Spleen (tissue), 7 donors: Measurements from ENCODE around the gene SUN1.
"Not testable (repeated sequence)": the region's sequence is repeated elsewhere in the genome, so short reads cannot be mapped to it uniquely, and the experiment has no call there.

ENCODE experiments used
- CTCF ChIP-seq, 11 experiments: fragments of 200-600 bp in 7 of 11; fragments of 450-650 bp in 4 of 11; sonication (generic) in 4 of 11; IDR thresholded peaks in 8 of 11; conservative IDR thresholded peaks in 3 of 11; 1 replicate in 7 of 11; 2 replicates in 4 of 11; pipeline versions ENCODE4 v1.4.0 to v1.8.0; 2016 to 2021; ENCODE audit warnings: antibody characterized with exemption in 11 of 11, inconsistent platforms in 4 of 11, mild to moderate bottlenecking in 1 of 11
- POLR2A ChIP-seq, 3 donors: fragments of 450-650 bp; IDR thresholded peaks; one replicate each; pipeline ENCODE4 v1.5.1; 2017; ENCODE audit warnings: antibody characterized with exemption in 3 of 3, mild to moderate bottlenecking in 1 of 3
- donor health status: DM: no; HTN: no; CAD: no; lungs with moderate emphysema.
- donor health status: DM: no; HTN: no; CAD: no.
- donor health status: DM: no; HTN: no; CAD: no.

- TF ChIP-seq POLR2A (IDR thresholded peaks at IDR 0.05); CTCF (IDR thresholded peaks at IDR 0.05 in 8 of 11, conservative IDR thresholded peaks at IDR 0.05 in 3 of 11): not testable (repeated sequence)
Observed at GRCh38 chr7:796434-797169, 35.7 kb upstream of the SUN1 start.
